Stomach (tissue), 9 donors: ENCODE measurements around the gene ZBTB3. TPM values are rescaled to one million over a fixed set of nuclear protein-coding genes. Genes with fewer than 3 reads are reported as not detected.
"Not testable (repeated sequence)": the region's sequence is repeated elsewhere in the genome, so short reads cannot be mapped to it uniquely, and the experiment has no call there.

ENCODE experiments used
- DNase-seq, 2 donors: peaks; one replicate each; pipeline versions ENCODE4 v3.0.0 to v3.0.0-alpha.2; 2013 to 2019
- H3K27ac ChIP-seq, 5 donors: fragments of 200-600 bp in 4 of 5; sonication (generic) in 4 of 5; one replicate each; pipeline ENCODE4 v1.5.1; 2013 to 2019; ENCODE audit warnings: mild to moderate bottlenecking in 1 of 5, moderate library complexity in 1 of 5
- H3K27me3 ChIP-seq, 3 donors: fragments of 200-600 bp; sonication (generic); one replicate each; pipeline ENCODE4 v1.5.1; 2017 to 2019; ENCODE audit warnings: mixed run types in 1 of 3
- H3K36me3 ChIP-seq, 4 donors: fragments of 200-600 bp; sonication (generic); 1 replicate in 3 of 4; 2 replicates in 1 of 4; pipeline ENCODE4 v1.5.1; 2016 to 2019
- H3K4me1 ChIP-seq, 4 donors: fragments of 200-600 bp; sonication (generic); one replicate each; pipeline ENCODE4 v1.5.1; 2016 to 2019
- H3K4me3 ChIP-seq, 4 donors: fragments of 200-600 bp; sonication (generic) in 3 of 4; one replicate each; pipeline ENCODE4 v1.5.1; 2016 to 2019; ENCODE audit warnings: mild to moderate bottlenecking in 1 of 4
- H3K9me3 ChIP-seq, 4 donors: fragments of 200-600 bp; sonication (generic); one replicate each; pipeline ENCODE4 v1.5.1; 2016 to 2019
- CTCF ChIP-seq, 7 experiments: fragments of 450-650 bp in 4 of 7; fragments of 200-600 bp in 3 of 7; sonication (generic) in 3 of 7; IDR thresholded peaks; one replicate each; pipeline ENCODE4 v1.5.1; 2016 to 2019; ENCODE audit warnings: antibody characterized with exemption in 7 of 7, control low read depth in 2 of 7, mild to moderate bottlenecking in 1 of 7
- EP300 ChIP-seq: sonication (generic); formaldehyde crosslinking; IDR thresholded peaks from one replicate; pipeline ENCODE4 v1.6.1; 2017; ENCODE audit warnings: antibody characterized with exemption
- POLR2A ChIP-seq, 4 donors: fragments of 450-650 bp; IDR thresholded peaks; one replicate each; pipeline ENCODE4 v1.6.1; 2016; ENCODE audit warnings: antibody characterized with exemption in 4 of 4, control low read depth in 2 of 4, mild to moderate bottlenecking in 1 of 4, moderate library complexity in 1 of 4
- POLR2AphosphoS5 ChIP-seq, 3 donors: sonication (generic); formaldehyde crosslinking; IDR thresholded peaks; one replicate each; pipeline ENCODE4 v1.6.1; 2016; ENCODE audit warnings: antibody characterized with exemption in 3 of 3
- WGBS, 5 donors: extraction: QIAGEN DNeasy Blood & Tissue Kit in 3 of 5; methylation state at CpG; one replicate each; pipeline versions ENCODE4 v1.1.5 to v1.1.7; 2013 to 2018; 5-methylcytosine and 5-hydroxymethylcytosine counted together
- intact Hi-C: fragments of 100-400 bp; cut with DNase I; formaldehyde crosslinking; loops from one replicate; pipeline ENCODE4 v1.15.1; 2023; ENCODE audit warnings: low total_unique reads
- polyA plus RNA-seq, 3 donors: library from polyadenylated mRNA; stranded (reverse); fragments of 200-250 nt; gene quantifications; one replicate each; pipeline ENCODE4 v1.2.3, GENCODE V29; 2013
- total RNA-seq, 5 donors: library from RNA; depleted of rRNA; stranded (reverse); fragments of >200 nt; gene quantifications; one replicate each; pipeline versions ENCODE4 v1.1.0 to v1.2.3, GENCODE V29; 2014 to 2016
- donor health status: healthy with polysubstance abuse.
- donor health status: Bipolar disorder and iron deficiency.
- donor health status: healthy.

The ZBTB3 gene
- total and polyA plus RNA-seq, 8 donors, result 3.3 to 16.5 (median 4.6) TPM; not detected in 1

- no peaks in the 10 kb centered on the region for H3K27me3 ChIP-seq
- H3K9me3 ChIP-seq, result no peaks in the 10 kb centered on the region
- 46 to 61% (median 57%) methylated on average over 8 of the region's 8 CpGs for WGBS, 5 donors
- TF ChIP-seq POLR2AphosphoS5 (IDR thresholded peaks at IDR 0.05) (no peak), CTCF (IDR thresholded peaks at IDR 0.05) (no peak)
- peak overlapping the region; percentile 81 to 94 (median 89) for H3K27ac ChIP-seq
- peaks cover 9 to 24% (median 19%) of the 10 kb centered on the region in 4 donors for H3K36me3 ChIP-seq
- intact Hi-C loops, result no loop called here
- H3K4me3 ChIP-seq, result peak overlapping the region; percentile 65 to 87 (median 80)
- no peak for DNase-seq
- H3K4me1 ChIP-seq, result peaks cover 42 to 65% (median 55%) of the 10 kb centered on the region in 4 donors
Observed at GRCh38 chr11:62706850-62707247, 47.1 kb downstream of the ZBTB3 start.

- peaks cover 42 to 60% (median 52%) of the 10 kb centered on the region in 4 donors for H3K4me1 ChIP-seq
- DNase-seq, result peak; percentile 97 to 98
- TF ChIP-seq POLR2AphosphoS5 (IDR thresholded peaks at IDR 0.05), result peak; percentile 7 to 92 (median 64)
- no peak for TF ChIP-seq CTCF (IDR thresholded peaks at IDR 0.05)
- H3K27ac ChIP-seq, result peak overlapping the region; percentile 81 to 94 (median 89)
- H3K36me3 ChIP-seq, result peaks cover 2 to 25% (median 19%) of the 10 kb centered on the region in 4 donors
- peak overlapping the region; percentile 65 to 87 (median 80) for H3K4me3 ChIP-seq
- H3K27me3 ChIP-seq, result no peaks in the 10 kb centered on the region
- 3 to 8% (median 3%) methylated on average over 33 to 73 of the region's 73 CpGs for WGBS, 5 donors
- H3K9me3 ChIP-seq, result no peaks in the 10 kb centered on the region
- intact Hi-C loops, result no loop called here
Observed at GRCh38 chr11:62705880-62706849, 47.8 kb downstream of the ZBTB3 start.

GRCh38 chr11:62705413-62705812 is 48.5 kb downstream of the ZBTB3 start:
- DNase-seq, result peak in 1 of 2 donors; percentile 64
- intact Hi-C loops, result no loop called here

GRCh38 chr11:62703921-62704320 is 50.0 kb downstream of the ZBTB3 start:
- 87 to 96% (median 91%) methylated on average over 4 of the region's 4 CpGs for WGBS, 5 donors
- H3K4me3 ChIP-seq, H3K9me3 ChIP-seq, DNase-seq, H3K27ac ChIP-seq, intact Hi-C loops, H3K27me3 ChIP-seq: not testable (repeated sequence)
- peaks cover 0 to 27% (median 19%) of the 10 kb centered on the region in 4 donors for H3K36me3 ChIP-seq
- H3K4me1 ChIP-seq, result peaks cover 31 to 42% (median 38%) of the 10 kb centered on the region in 4 donors

More at GRCh38 chr11:62705413-62705812, 48.5 kb downstream of the ZBTB3 start:
- WGBS, 5 donors, result 16 to 41% (median 33%) methylated on average over 7 of the region's 7 CpGs
- Histone ChIP-seq H3K27me3 (no peaks in the 10 kb centered on the region), H3K4me3 (peak overlapping the region; percentile 65 to 87 (median 80)), H3K9me3 (no peaks in the 10 kb centered on the region), H3K4me1 (peaks cover 40 to 52% (median 46%) of the 10 kb centered on the region in 4 donors), H3K27ac (peak overlapping the region; percentile 81 to 94 (median 89)), H3K36me3 (peaks cover 0 to 25% (median 19%) of the 10 kb centered on the region in 4 donors)
- TF ChIP-seq POLR2AphosphoS5 (IDR thresholded peaks at IDR 0.05) (no peak), CTCF (IDR thresholded peaks at IDR 0.05) (no peak), POLR2A (IDR thresholded peaks at IDR 0.05) (no peak), EP300 (no peak)
